ENCODE results near the gene PRR18.

DNA sequence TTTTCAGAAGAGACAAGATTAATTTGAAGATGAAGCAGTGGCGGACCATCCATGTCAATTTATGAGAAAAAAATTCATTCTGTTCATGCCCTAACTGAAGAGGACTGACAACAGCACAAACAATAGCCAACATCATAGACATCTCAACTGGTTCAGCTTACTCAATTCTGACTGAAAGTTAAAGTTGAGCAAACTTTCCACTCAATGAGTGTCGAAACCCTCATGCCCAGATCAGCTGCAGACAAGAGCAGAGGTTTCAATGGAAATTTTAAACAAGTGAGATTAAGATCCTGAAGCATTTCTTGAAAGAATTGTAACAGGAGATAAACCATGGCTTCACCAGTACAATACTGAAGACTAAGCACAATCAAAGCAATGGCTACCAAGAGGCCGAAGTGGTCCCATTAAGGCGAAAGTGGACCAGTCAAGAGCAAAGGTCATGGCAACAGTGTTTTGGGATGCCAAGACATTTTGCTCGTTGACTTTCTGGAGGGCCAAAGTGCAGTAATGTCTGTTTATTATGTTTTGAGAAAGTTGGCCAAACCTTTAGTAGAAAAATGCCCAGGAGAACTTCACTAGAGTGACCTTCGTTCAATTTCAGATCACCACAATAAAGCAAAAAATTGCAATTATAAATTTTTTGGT, 40.2 kb upstream of the PRR18 start:
- TF ChIP-seq EZH2 (IDR thresholded peaks at IDR 0.05; ENCODE audit: borderline replicate concordance, low read depth, low read length, severe bottlenecking), result no peak
- TF ChIP-seq, protein P1, sequence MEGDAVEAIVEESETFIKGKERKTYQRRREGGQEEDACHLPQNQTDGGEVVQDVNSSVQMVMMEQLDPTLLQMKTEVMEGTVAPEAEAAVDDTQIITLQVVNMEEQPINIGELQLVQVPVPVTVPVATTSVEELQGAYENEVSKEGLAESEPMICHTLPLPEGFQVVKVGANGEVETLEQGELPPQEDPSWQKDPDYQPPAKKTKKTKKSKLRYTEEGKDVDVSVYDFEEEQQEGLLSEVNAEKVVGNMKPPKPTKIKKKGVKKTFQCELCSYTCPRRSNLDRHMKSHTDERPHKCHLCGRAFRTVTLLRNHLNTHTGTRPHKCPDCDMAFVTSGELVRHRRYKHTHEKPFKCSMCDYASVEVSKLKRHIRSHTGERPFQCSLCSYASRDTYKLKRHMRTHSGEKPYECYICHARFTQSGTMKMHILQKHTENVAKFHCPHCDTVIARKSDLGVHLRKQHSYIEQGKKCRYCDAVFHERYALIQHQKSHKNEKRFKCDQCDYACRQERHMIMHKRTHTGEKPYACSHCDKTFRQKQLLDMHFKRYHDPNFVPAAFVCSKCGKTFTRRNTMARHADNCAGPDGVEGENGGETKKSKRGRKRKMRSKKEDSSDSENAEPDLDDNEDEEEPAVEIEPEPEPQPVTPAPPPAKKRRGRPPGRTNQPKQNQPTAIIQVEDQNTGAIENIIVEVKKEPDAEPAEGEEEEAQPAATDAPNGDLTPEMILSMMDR (IDR thresholded peaks at IDR 0.05; ENCODE audit: borderline replicate concordance, extremely low read depth, low read length, poor library complexity, severe bottlenecking), result no peak
